Spleen (tissue), 7 donors: ENCODE measurements around the gene TAS2R46.

Source experiments
- CTCF ChIP-seq, 11 experiments: fragments of 200-600 bp in 7 of 11; fragments of 450-650 bp in 4 of 11; sonication (generic) in 4 of 11; IDR thresholded peaks in 8 of 11; conservative IDR thresholded peaks in 3 of 11; 1 replicate in 7 of 11; 2 replicates in 4 of 11; pipeline versions ENCODE4 v1.4.0 to v1.8.0; 2016 to 2021; ENCODE audit warnings: antibody characterized with exemption in 11 of 11, inconsistent platforms in 4 of 11, mild to moderate bottlenecking in 1 of 11
- POLR2AphosphoS5 ChIP-seq, 3 donors: sonication (generic); formaldehyde crosslinking; IDR thresholded peaks; one replicate each; pipeline ENCODE4 v1.5.1; 2017; ENCODE audit warnings: antibody characterized with exemption in 3 of 3
- donor health status: DM: no; HTN: no; CAD: no; lungs with moderate emphysema.
- donor health status: DM: no; HTN: no; CAD: no.
- donor health status: DM: no; HTN: no; CAD: no.

- TF ChIP-seq POLR2AphosphoS5 (IDR thresholded peaks at IDR 0.05): no peak
- TF ChIP-seq CTCF (IDR thresholded peaks at IDR 0.05 in 8 of 11, conservative IDR thresholded peaks at IDR 0.05 in 3 of 11): no peak
Observed at GRCh38 chr12:11014234-11014633, 47.9 kb downstream of the TAS2R46 start.
